Left ventricle myocardium superior (tissue), 1 donor: Measurements from ENCODE around the gene PATJ. TPM values are rescaled to one million over a fixed set of nuclear protein-coding genes. Genes with fewer than 3 reads are reported as not detected.
"Not testable (repeated sequence)": the region's sequence is repeated elsewhere in the genome, so short reads cannot be mapped to it uniquely, and the experiment has no call there.

Experiments
- ATAC-seq: fragments of 200-7000 bp; cut with Tn5 transposase; one replicate; pipeline ENCODE4 v1.9.1; 2020; ENCODE audit warnings: mild to moderate bottlenecking, moderate library complexity
- DNase-seq: peaks from one replicate; pipeline ENCODE4 v3.0.0-alpha.2; 2020
- intact Hi-C: fragments of 100-400 bp; cut with micrococcal nuclease; formaldehyde crosslinking; loops from one replicate; pipeline ENCODE4 v1.11.0; 2022
- long read RNA-seq: library from polyadenylated mRNA; unstranded; transcript quantifications from one replicate; pipeline ENCODE4 v2.0.0, GENCODE V29; 2021
- total RNA-seq: library from RNA; stranded (reverse); fragmentation: NEBNext Ultra II Directional; extraction: Animal tissue kit (Norgen Biotek cat#: 25700); gene quantifications from one replicate; pipeline ENCODE4 v1.2.1, GENCODE V29; 2021
- donor health status: DM: no; HTN: yes; CAD: no; lungs with severe emphysema.

Gene PATJ, protein sequence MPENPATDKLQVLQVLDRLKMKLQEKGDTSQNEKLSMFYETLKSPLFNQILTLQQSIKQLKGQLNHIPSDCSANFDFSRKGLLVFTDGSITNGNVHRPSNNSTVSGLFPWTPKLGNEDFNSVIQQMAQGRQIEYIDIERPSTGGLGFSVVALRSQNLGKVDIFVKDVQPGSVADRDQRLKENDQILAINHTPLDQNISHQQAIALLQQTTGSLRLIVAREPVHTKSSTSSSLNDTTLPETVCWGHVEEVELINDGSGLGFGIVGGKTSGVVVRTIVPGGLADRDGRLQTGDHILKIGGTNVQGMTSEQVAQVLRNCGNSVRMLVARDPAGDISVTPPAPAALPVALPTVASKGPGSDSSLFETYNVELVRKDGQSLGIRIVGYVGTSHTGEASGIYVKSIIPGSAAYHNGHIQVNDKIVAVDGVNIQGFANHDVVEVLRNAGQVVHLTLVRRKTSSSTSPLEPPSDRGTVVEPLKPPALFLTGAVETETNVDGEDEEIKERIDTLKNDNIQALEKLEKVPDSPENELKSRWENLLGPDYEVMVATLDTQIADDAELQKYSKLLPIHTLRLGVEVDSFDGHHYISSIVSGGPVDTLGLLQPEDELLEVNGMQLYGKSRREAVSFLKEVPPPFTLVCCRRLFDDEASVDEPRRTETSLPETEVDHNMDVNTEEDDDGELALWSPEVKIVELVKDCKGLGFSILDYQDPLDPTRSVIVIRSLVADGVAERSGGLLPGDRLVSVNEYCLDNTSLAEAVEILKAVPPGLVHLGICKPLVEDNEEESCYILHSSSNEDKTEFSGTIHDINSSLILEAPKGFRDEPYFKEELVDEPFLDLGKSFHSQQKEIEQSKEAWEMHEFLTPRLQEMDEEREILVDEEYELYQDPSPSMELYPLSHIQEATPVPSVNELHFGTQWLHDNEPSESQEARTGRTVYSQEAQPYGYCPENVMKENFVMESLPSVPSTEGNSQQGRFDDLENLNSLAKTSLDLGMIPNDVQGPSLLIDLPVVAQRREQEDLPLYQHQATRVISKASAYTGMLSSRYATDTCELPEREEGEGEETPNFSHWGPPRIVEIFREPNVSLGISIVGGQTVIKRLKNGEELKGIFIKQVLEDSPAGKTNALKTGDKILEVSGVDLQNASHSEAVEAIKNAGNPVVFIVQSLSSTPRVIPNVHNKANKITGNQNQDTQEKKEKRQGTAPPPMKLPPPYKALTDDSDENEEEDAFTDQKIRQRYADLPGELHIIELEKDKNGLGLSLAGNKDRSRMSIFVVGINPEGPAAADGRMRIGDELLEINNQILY (N-terminal part only)
- total RNA-seq: 125 TPM
- long read RNA-seq, partial matches to known transcripts: 38 of 66 reads
- long read RNA-seq, other reads (novel, unspliced or antisense): 27 of 66 reads

DNA sequence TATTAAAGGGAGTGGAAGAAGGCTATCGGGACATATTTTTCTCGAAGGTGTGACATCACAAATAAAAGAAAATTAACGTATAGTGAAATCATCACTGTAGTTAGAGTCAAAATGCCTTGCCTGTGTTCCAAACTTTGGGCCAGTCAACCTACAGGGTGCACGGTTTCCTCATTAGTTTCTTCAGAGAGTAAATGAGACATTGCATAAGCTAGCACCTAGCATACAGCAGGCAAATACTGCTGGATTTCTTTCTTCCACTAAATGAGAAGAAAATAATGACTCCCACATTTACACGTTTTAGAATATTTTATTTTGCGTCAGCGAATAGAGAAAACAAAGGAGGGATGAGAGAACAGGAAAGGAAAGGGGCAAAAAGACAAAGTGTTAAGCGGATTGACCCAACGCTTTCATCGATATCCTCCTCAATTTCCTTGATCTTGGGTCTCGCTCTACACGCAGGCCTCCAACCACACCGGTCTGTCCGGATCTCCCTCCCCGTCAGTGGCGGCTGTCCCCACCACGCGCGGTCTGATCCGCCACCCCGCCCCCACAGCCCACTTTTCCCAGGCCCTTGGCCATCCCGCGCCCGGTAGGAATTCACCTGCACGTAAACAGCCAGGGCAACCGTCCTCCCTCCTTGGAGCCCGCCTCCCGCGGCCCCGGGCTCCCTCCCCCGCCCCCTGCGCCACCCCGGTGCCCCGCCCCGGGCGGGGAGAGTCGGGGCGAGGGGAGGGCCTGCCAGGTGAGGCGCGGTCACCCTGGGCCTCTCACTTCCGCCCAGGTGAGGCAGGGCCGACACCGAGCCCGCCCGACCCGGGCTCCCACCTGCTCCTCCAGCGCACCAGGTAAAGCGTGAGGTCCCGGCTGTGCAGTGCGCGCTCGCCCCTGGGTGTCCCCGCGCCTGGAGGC is at the start of gene PATJ:
PATJ (plus strand) TSS at position 770 of the 909 bp plus-strand sequence. CDS start 20,413 bp downstream, outside the sequence.
- DNase-seq (peak; percentile 74), ATAC-seq (peak; percentile 87)
- intact Hi-C loops: loop anchor here (10.0 kb wide), 1 partner anchor 93 kb away; no protein-coding TSS in a partner anchor

DNA sequence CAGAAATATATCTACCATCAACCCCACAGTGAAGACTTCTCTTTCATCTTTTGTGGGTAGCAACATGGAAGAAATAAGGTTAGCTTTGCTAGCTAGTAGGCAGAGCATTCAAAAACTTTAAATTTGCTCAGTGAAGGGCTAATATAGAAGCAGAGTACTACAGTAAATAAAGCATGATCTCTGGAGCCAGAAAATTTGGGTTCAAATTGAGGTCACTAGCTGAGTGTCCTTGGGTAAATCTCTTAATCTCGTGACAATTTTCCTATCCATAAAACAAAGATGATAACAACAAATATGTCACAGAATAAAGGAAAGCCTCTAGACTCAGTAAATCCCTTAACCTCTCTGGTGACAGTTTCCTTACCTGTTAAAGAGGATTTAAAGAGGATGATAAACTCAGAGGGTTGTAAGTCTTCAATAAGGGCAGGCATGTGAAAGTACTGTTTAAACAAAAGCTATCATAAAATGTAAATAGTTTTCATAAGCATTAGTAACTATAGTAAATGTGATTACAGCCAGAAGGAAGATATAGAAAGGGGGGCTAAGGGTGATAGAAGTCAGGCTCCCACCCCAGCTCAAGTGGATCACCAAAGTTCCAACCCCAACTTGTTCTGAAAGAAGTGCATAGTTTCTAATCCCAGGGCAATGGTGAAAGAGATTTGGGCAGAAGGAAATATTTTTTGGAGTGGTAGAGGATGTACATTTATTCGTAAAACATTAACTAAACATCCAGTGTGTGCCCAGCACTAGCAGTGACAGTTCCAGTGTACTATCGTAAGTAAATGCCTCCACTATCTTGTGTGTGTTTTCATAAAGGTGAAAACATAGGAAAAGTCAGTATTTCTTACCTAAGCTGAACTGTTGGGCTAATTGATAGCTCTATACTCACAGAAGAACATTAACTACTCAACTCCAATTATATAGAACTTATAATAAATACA is 42.1 kb upstream of the PATJ start:
- intact Hi-C loops: no loop called here
- DNase-seq (no peak), ATAC-seq (no peak)

DNA sequence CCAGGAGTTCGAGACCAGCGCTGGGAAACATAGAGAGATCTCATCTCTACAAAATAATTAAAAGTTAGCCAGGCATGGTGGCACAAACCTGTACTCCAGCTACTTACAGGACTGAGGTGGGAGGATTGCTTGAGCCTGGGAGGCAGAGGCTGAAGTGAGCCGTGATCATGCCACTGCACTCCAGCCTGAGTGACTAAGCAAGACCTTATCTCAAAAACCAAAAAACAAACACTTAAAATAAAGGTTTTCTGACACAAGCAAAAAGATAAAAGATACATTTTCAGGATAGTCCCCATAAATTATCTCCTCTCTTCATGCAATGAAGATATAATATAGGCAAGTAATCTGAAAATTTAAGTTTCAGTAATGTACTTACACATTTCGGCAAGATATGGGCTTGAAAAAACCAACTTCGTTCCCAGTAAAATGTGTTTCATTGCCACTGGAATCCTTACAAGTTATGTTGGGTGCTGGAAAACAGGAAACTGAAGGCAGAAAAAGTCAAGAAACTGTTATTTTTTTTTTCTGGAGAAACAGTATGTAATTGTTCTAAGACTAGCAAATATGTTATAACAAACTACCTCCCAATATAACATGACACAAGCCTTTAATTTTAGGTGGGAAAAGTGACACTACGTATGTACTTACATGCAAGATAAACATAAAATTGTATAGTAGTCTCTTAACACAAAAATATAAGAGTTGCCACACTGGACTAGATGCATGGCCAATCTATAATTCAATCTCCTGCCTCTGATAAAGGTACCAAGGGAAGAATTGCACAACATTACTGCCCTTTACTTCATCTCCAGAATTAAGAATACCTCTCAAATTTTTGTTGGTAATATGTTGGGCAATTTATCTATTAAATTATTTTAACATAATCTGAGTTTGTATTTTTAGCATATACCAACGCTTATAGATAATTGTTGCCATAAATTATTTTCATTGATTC is 33.0 kb upstream of the PATJ start:
- ATAC-seq (no peak), DNase-seq (no peak)
- intact Hi-C loops: no loop called here

DNA sequence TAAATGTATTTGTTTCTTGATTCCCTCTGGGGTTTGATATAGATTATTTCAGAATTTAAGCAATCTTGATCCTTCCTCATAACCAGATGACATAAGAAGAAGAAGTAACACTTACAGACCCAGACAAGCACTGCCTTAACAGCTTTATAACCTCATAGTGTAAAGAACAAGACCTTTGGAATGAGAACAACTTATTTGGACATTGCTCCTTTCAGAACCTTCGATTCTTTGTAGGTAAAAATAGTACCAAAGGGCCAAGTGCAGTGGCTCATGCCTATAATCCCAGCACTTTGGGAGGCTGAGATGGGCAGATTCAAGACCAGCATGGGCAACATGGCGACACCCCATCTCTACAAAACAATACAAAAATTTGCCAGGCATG is 32.4 kb upstream of the PATJ start:
- ATAC-seq (no peak), DNase-seq (no peak)
- intact Hi-C loops: no loop called here

DNA sequence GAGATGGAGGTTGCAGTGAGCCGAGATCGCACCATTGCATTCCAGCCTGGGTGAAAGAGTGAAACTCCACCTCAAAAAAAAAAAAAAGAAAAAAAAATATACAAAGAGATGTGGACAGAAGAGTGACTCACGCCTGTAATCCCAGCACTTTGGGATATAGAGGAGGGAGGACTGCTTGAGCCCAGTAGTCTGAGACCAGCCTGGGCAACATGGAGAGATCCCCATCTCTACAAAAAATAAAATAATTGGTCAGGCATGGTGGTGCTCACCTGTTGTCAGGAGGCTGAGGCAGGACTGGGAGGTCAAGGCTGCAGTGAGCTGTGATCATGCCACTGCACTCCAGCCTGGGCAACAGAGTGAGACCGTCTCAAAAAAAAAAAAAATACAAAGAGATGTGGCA is 31.0 kb upstream of the PATJ start:
- intact Hi-C loops, DNase-seq, ATAC-seq: not testable (repeated sequence)

DNA sequence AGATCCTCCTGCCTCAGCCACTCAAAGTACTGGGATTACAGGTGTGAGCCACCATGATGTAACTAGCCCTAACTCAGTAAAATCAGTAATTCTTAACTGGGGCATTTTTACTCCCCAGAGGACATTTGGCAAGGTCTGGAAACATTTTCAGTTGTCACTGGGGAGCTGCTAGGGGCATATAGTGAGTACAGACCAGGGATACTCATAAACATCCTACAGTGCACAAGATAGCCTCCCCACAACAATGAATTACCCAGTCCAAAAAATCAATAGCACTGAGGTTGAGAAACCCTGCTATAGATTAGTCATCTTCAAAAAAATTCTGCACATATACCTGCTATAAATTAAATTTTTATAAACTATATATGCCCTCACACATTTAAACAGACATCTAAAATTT is 30.3 kb upstream of the PATJ start:
- DNase-seq: no peak
- no peak for ATAC-seq
- intact Hi-C loops: no loop called here

DNA sequence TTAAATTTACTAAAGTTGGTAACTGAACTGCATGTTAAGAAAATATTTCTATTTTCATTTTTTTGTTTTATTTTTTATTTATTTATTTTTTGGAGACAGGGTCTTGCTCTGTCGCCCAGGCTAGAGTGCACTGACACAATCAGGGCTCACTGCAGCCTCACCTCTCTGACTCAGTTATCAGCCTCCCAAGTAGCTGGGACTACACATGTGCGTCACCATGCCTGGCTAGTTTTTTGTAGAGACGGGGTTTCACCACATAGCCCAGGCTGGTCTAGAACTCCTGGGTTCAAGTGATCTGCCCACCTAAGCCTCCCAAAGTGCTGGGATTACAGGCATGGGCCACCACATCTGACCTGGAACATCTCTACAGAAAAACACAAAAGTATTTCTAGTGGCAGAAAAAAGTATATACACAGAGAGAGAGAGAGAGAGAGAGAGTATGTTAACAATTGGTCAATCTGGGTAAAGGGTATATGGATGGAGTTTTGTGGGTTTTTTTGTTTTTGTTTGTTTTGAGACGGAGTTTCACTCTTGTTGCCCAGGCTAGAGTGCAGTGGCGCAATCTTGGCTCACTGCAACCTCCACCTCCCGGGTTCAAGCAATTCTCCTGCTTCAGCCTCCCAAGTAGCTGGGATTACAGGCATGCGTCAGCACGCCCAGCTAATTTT is 23.1 kb upstream of the PATJ start:
- intact Hi-C loops, ATAC-seq, DNase-seq: not testable (repeated sequence)

DNA sequence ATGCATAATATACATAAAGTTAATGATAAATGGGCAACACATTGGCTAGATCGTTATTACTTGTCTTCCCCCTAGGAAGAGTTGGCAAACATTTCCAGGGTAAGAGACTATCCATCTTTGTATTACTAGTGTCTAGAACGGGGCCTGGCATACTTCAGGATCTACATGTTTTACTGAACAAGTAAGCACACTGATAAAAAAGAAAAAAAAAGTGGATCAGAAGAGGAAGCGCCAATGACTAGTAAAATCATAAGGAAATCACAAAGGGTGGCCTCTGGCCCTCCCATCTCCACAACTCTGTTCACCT is 17.8 kb upstream of the PATJ start:
- DNase-seq (no peak), ATAC-seq (no peak)
- intact Hi-C loops: no loop called here

DNA sequence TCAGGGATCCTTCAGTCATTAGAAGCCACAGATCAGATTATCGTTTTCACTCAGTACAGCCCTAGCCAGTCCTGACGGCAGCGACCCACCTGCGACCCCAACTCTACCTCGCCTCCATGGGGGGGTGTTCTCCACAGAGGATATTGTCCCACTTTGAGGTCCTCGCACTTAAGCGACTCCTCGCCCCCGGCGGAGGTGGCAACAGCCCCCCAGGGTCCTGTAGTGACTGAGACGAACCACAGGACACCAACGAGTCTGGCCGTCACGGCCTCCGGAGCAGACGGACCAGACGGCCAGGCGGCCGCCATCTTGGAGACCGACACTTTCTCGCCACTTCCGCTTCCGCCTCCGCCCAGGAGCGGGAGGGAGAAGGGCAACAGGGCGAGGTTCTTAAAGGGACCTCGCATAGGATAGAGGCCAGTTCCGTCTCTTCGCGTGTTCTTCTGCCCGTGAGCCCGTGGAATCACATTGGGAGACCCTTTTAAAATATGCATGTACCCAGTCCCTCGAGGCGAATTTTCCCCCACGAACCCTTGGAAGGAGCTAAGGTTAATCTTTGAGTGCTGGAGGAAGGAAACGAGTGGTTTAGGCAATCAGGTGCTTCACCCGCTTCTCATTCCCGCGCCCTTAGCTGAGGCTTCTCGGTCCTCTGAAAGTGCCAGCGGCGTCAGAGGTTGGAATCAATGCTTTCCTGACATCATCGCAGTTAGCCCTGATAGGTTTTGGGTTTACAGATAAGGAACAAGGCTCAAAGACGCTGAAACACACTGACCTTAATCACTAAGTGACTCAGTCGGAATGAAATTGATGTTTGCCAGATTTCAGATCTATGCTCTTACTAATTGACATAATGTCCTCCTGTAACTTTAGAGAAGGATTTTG is 17.2 kb upstream of the PATJ start, which contains the start of gene TM2D1:
TM2D1 (minus strand) TSS at position 329 of the 882 bp plus-strand sequence; CDS start at position 308, 21 bp downstream.
- ATAC-seq: peak; percentile 99
- intact Hi-C loops: no loop called here
- DNase-seq: peak; percentile 92

DNA sequence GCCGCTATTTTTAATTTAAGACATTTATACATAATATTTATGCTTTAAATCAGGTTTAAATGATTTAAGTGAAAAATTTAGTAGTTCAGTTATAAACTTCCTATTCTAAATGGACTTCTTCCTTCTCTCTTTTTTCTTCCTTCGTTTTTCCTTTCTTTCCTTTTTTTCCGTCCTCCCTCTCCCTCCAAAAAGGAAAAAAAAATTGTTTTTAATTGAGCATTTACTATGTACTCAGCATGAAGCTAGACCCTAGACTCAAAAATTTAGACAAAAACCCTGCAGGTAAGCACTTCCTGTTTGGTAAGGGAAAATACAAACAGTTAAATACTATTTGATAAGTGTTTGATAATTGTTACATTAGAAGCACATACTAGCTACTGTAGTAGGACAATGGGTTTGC is 14.7 kb upstream of the PATJ start:
- ATAC-seq (no peak), DNase-seq (no peak)
- intact Hi-C loops: no loop called here

DNA sequence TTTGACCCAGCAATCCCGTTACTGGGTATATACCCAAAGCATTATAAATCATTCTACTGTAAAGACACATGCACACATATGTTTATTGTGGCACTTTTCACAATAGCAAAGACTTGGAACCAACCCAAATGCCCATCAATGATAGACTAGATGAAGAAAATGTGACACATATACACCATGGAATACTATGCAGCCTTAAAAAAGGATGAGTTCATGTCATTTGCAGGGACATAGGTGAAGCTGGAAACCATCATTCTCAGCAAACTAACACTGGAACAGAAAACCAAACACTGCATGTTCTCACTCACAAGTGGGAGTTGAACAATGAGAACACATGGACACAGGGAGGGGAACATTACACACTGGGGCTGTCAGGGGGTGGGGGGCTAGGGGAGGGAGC is 11.6 kb upstream of the PATJ start:
- intact Hi-C loops: not testable (repeated sequence)

DNA sequence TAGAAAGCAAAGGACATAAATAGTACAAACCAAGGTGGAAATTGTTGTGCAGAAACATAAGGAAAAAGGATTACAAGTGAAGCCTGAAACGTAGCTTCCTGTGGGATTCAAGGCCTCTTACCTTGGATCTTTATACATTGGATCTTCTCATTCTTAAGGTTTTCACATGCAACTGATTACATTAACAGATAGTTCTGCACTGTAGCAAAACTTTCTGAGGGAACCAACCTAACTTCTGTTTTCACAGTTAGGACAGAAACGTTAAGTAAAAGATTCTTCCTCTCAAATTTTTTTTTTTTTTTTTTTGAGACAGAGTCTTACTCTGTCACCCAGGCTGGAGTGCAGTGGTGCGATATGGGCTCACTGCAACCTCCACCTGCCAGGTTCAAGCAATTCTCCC is 9.6 kb upstream of the PATJ start:
- intact Hi-C loops: no loop called here
- DNase-seq (no peak), ATAC-seq (no peak)

More for the DNA sequence above, 11.6 kb upstream of the PATJ start:
- not testable (repeated sequence) for DNase-seq, ATAC-seq

DNA sequence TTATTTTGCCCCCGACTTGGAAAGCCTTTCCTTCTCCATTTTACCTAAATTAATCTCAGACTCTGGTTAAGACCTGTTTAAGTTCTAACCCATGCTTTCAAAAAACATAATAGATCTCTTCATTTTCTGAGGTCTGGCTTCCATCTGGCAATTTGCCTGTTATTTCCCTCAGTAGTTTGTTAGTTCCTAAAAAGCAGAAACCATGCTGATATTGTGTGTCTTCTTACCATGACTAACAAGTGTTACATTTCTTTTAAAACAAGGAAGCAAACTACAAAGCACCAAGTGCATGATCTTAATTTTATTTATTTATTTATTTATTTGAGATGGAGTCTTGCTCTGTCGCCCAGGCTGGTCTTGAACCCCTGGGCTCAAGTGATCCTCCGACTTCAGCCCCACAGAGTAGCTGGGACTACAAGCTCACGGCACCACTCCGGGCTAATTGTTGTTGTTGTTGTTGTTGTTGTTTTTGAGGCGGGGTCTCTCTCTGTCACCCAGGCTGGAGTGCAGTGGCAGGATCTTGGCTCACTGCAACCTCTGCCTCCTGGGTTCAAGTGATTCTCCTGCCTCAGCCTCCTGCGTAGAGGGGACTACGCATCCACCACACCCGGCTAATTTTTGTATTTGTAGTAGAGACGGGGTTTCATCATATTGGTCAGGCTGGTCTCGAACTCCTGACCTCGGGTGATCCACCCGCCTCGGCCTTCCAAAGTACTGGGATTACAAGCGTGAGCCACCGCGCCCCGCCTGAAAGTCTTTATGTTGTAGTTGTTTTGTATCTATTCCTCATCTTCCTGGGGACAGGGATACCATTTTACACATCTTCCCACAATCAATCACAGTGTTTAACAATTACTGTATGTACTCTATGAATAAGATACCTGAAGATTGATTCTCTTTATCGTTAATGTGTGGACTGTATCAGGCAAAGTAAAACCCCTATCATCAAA is 1.3 kb upstream of the PATJ start:
- ATAC-seq: no peak
- intact Hi-C loops: loop anchor here (10.0 kb wide), 1 partner anchor 94 kb away; no protein-coding TSS in a partner anchor
- DNase-seq: no peak
